Neural progenitor cell (in vitro differentiated cells): Measurements from ENCODE around the gene IRF2BP2. TPM values are rescaled to one million over a fixed set of nuclear protein-coding genes. Genes with fewer than 3 reads are reported as not detected.

Experiments used
- DNase-seq: peaks from one replicate; pipeline ENCODE4 v3.0.0-alpha.2; 2016; ENCODE audit warnings: low spot score
- H2AFZ ChIP-seq: fragments of 200-600 bp; sonication (generic); replicated peaks from 2 replicates; pipeline ENCODE4 v1.6.1; 2016; ENCODE audit warnings: antibody characterized with exemption
- H3F3A ChIP-seq: fragments of 200-600 bp; sonication (generic); 2 replicates; pipeline ENCODE4 v1.6.1; 2016; ENCODE audit warnings: antibody characterized with exemption, low read depth
- H3K27ac ChIP-seq: fragments of 200-600 bp; sonication (generic); 2 replicates; pipeline ENCODE4 v1.5.1; 2016; ENCODE audit warnings: mild to moderate bottlenecking
- H3K27me3 ChIP-seq: fragments of 200-600 bp; sonication (generic); 2 replicates; pipeline ENCODE4 v1.6.1; 2016; ENCODE audit warnings: mild to moderate bottlenecking, moderate library complexity
- H3K36me3 ChIP-seq: fragments of 200-600 bp; sonication (generic); 2 replicates; pipeline ENCODE4 v1.5.1; 2016
- H3K4me1 ChIP-seq: fragments of 200-600 bp; sonication (generic); 2 replicates; pipeline ENCODE4 v1.6.1; 2016; ENCODE audit warnings: mixed run types
- H3K4me2 ChIP-seq: fragments of 200-600 bp; sonication (generic); 2 replicates; pipeline ENCODE4 v1.6.1; 2016
- H3K4me3 ChIP-seq: fragments of 200-600 bp; sonication (generic); 2 replicates; pipeline ENCODE4 v1.5.1; 2016
- H3K79me2 ChIP-seq: fragments of 200-600 bp; sonication (generic); 2 replicates; pipeline ENCODE4 v1.6.1; 2016; ENCODE audit warnings: low read depth
- H3K9ac ChIP-seq: fragments of 200-600 bp; sonication (generic); 2 replicates; pipeline ENCODE4 v1.6.1; 2016
- H3K9me3 ChIP-seq: fragments of 200-600 bp; sonication (generic); 2 replicates; pipeline ENCODE4 v1.5.1; 2016; ENCODE audit warnings: low read depth
- H4K20me1 ChIP-seq: fragments of 200-600 bp; sonication (generic); 2 replicates; pipeline ENCODE4 v1.6.1; 2016; ENCODE audit warnings: low read depth
- H3K27ac Mint-ChIP-seq: 3 replicates; pipeline ENCODE4 v1.8.0; 2021; ENCODE audit warnings: mixed read lengths
- H3K27me3 Mint-ChIP-seq: 2 replicates; pipeline ENCODE4 v1.8.0; 2022; ENCODE audit warnings: low read depth, mild to moderate bottlenecking, inconsistent platforms, moderate library complexity, mixed read lengths; ENCODE audit not compliant: insufficient read depth
- H3K36me3 Mint-ChIP-seq: 3 replicates; pipeline ENCODE4 v1.8.0; 2021; ENCODE audit warnings: mixed read lengths
- H3K4me1 Mint-ChIP-seq: 3 replicates; pipeline ENCODE4 v1.8.0; 2021; ENCODE audit warnings: mixed read lengths
- H3K4me3 Mint-ChIP-seq: 3 replicates; pipeline ENCODE4 v1.8.0; 2021; ENCODE audit warnings: mild to moderate bottlenecking, moderate library complexity, mixed read lengths
- H3K9me3 Mint-ChIP-seq: 3 replicates; pipeline ENCODE4 v1.8.0; 2020; ENCODE audit warnings: mixed read lengths
- CTCF ChIP-seq: fragments of 200-600 bp; sonication (generic); IDR thresholded peaks from 2 replicates; pipeline ENCODE4 v1.5.1; 2017; ENCODE audit warnings: antibody characterized with exemption, mild to moderate bottlenecking
- EZH2 ChIP-seq: fragments of 200-600 bp; sonication (generic); IDR thresholded peaks from 2 replicates; pipeline ENCODE4 v1.6.1; 2017; ENCODE audit warnings: antibody characterized with exemption, mild to moderate bottlenecking, moderate library complexity
- EZH2phosphoT487 ChIP-seq: fragments of 200-600 bp; sonication (generic); IDR thresholded peaks from 2 replicates; pipeline ENCODE4 v1.6.1; 2017; ENCODE audit warnings: antibody characterized with exemption
- total RNA-seq: library from RNA; depleted of rRNA; stranded (reverse); fragments of >200 nt; gene quantifications from 2 replicates; pipeline ENCODE4 v1.2.3, GENCODE V29; 2015; ENCODE audit warnings: low replicate concordance

The IRF2BP2 gene
- total RNA-seq, 1 donor from 2014 or later, result 22.9 TPM

GRCh38 chr1:234584420-234584805 lies 25.6 kb downstream of the IRF2BP2 start:
- Histone ChIP-seq H3K9me3 (no peaks in the 10 kb centered on the region), H3K36me3 (no peaks in the 10 kb centered on the region), H2AFZ (no peak overlapping the region), H3K9ac (no peak overlapping the region), H3K4me2 (no peak overlapping the region), H3K4me3 (no peak overlapping the region), H3K4me1 (no peaks in the 10 kb centered on the region), H3K79me2 (no peaks in the 10 kb centered on the region), H3K27me3 (no peaks in the 10 kb centered on the region), H3K27ac (no peak overlapping the region), H4K20me1 (no peaks in the 10 kb centered on the region), H3F3A (no peaks in the 10 kb centered on the region)
- no peak for DNase-seq
- Mint-ChIP-seq H3K4me1 (peaks cover 33% of the 10 kb centered on the region), H3K27me3 (peaks cover 9% of the 10 kb centered on the region), H3K9me3 (no peaks in the 10 kb centered on the region), H3K4me3 (no peak overlapping the region), H3K27ac (no peak overlapping the region), H3K36me3 (no peaks in the 10 kb centered on the region)
- TF ChIP-seq CTCF, result no peak
- no peak for TF ChIP-seq EZH2
- no peak for TF ChIP-seq EZH2phosphoT487

GRCh38 chr1:234583755-234584419 lies 26.1 kb downstream of the IRF2BP2 start:
- DNase-seq, result no peak
- Histone ChIP-seq H4K20me1 (no peaks in the 10 kb centered on the region), H3K79me2 (no peaks in the 10 kb centered on the region), H3K4me3 (no peak overlapping the region), H3K27me3 (no peaks in the 10 kb centered on the region), H3F3A (no peaks in the 10 kb centered on the region), H3K4me2 (no peak overlapping the region), H3K36me3 (no peaks in the 10 kb centered on the region), H3K27ac (no peak overlapping the region), H3K9ac (no peak overlapping the region), H2AFZ (no peak overlapping the region), H3K4me1 (no peaks in the 10 kb centered on the region), H3K9me3 (no peaks in the 10 kb centered on the region)
- H3K4me3 Mint-ChIP-seq, result no peak overlapping the region
- H3K27me3 Mint-ChIP-seq, result peaks cover 10% of the 10 kb centered on the region
- H3K27ac Mint-ChIP-seq, result no peak overlapping the region
- no peaks in the 10 kb centered on the region for H3K9me3 Mint-ChIP-seq
- TF ChIP-seq CTCF, result no peak
- TF ChIP-seq EZH2, result no peak
- no peak for TF ChIP-seq EZH2phosphoT487
- H3K36me3 Mint-ChIP-seq, result no peaks in the 10 kb centered on the region
- peaks cover 29% of the 10 kb centered on the region for H3K4me1 Mint-ChIP-seq

- TF ChIP-seq CTCF, result no peak
- TF ChIP-seq EZH2, result no peak
- TF ChIP-seq EZH2phosphoT487, result no peak
- DNase-seq, result no peak
- no peaks in the 10 kb centered on the region for H3K4me1 ChIP-seq
- no peaks in the 10 kb centered on the region for H3K9me3 Mint-ChIP-seq
- H3F3A ChIP-seq, result no peaks in the 10 kb centered on the region
- peaks cover 29% of the 10 kb centered on the region for H3K4me1 Mint-ChIP-seq
- H3K9me3 ChIP-seq, result no peaks in the 10 kb centered on the region
- H3K4me2 ChIP-seq, result no peak overlapping the region
- H3K9ac ChIP-seq, result no peak overlapping the region
- no peaks in the 10 kb centered on the region for H3K36me3 Mint-ChIP-seq
- H3K4me3 ChIP-seq, result no peak overlapping the region
- H3K27ac ChIP-seq, result no peak overlapping the region
- H2AFZ ChIP-seq, result no peak overlapping the region
- H3K4me3 Mint-ChIP-seq, result no peak overlapping the region
- H3K27ac Mint-ChIP-seq, result no peak overlapping the region
- no peaks in the 10 kb centered on the region for H3K79me2 ChIP-seq
- H4K20me1 ChIP-seq, result no peaks in the 10 kb centered on the region
- peaks cover 12% of the 10 kb centered on the region for H3K27me3 Mint-ChIP-seq
- H3K27me3 ChIP-seq, result no peaks in the 10 kb centered on the region
- H3K36me3 ChIP-seq, result no peaks in the 10 kb centered on the region
Measured at GRCh38 chr1:234582681-234583301, 27.2 kb downstream of the IRF2BP2 start.
